IMR-90 (cell line): Measurements from ENCODE around the gene ZNF407. TPM values are rescaled to one million over a fixed set of nuclear protein-coding genes. Genes with fewer than 3 reads are reported as not detected.

Experiments used
- ATAC-seq: fragments of 200-7000 bp; cut with Tn5 transposase; 2 replicates; pipeline ENCODE4 v1.9.1; 2020; ENCODE audit warnings: low read depth, mild to moderate bottlenecking, moderate library complexity
- BruUV-seq: library from RNA; stranded (reverse); fragments of 400-500 nt; replicated peaks from 2 replicates; lab custom pipeline; 2021; lab: Mats Ljungman, UMichigan
- CTCF ChIA-PET: fragments of 300-600 bp; formaldehyde crosslinking; extraction: SDS; loops from one replicate; lab custom pipeline; 2021; ENCODE audit warnings: antibody characterized with exemption; lab: Yijun Ruan, JAX
- POLR2A ChIA-PET: fragments of 300-600 bp; sonication (Branson Sonifier 250); formaldehyde crosslinking; loops from one replicate; lab custom pipeline; 2022; ENCODE audit warnings: antibody characterized with exemption; ENCODE audit not compliant: unreplicated experiment; lab: Charles Lee
- DNase-seq: peaks from one replicate; pipeline ENCODE4 v3.0.0; 2013
- H2AFZ ChIP-seq: replicated peaks from 2 replicates; pipeline ENCODE3; 2013; ENCODE audit warnings: low read length, mild to moderate bottlenecking; ENCODE audit not compliant: poor library complexity
- H2AK5ac ChIP-seq: 2 replicates; pipeline ENCODE4 v1.6.1; 2013; ENCODE audit warnings: low read depth, low read length, inconsistent platforms
- H2AK9ac ChIP-seq: replicated peaks from 2 replicates; pipeline ENCODE3; 2013; ENCODE audit warnings: mild to moderate bottlenecking, low read depth, low read length, moderate library complexity; ENCODE audit not compliant: poor library complexity
- H2BK120ac ChIP-seq: 2 replicates; pipeline ENCODE4 v1.6.1; 2013; ENCODE audit warnings: low read depth, low read length, inconsistent platforms
- H2BK15ac ChIP-seq: 3 replicates; pipeline ENCODE4 v1.6.1; 2013; ENCODE audit warnings: low read depth, low read length, inconsistent platforms
- H2BK20ac ChIP-seq: 2 replicates; pipeline ENCODE4 v1.6.1; 2013; ENCODE audit warnings: low read depth, mild to moderate bottlenecking, inconsistent platforms, low read length, moderate library complexity
- H2BK5ac ChIP-seq: 2 replicates; pipeline ENCODE4 v1.6.1; 2013; ENCODE audit warnings: mild to moderate bottlenecking, low read depth, low read length, inconsistent platforms; ENCODE audit not compliant: poor library complexity, severe bottlenecking
- H3K14ac ChIP-seq: replicated peaks from 2 replicates; pipeline ENCODE4 v1.6.1; 2013; ENCODE audit warnings: low read depth, low read length, inconsistent platforms
- H3K18ac ChIP-seq: 2 replicates; pipeline ENCODE4 v1.6.1; 2013; ENCODE audit warnings: low read depth, low read length, control low read depth
- H3K23ac ChIP-seq: 2 replicates; pipeline ENCODE4 v1.6.1; 2013; ENCODE audit warnings: low read depth, low read length, inconsistent platforms
- H3K27ac ChIP-seq: 2 replicates; pipeline ENCODE4 v1.5.1; 2013; ENCODE audit warnings: mild to moderate bottlenecking, control low read depth, low read length; ENCODE audit not compliant: insufficient read depth
- H3K27me3 ChIP-seq: 2 replicates; pipeline ENCODE4 v1.6.1; 2013; ENCODE audit warnings: low read length; ENCODE audit not compliant: control insufficient read depth, insufficient read depth
- H3K36me3 ChIP-seq: 2 replicates; pipeline ENCODE4 v1.6.1; 2013; ENCODE audit warnings: low read length, mixed read lengths; ENCODE audit not compliant: control insufficient read depth, insufficient read depth
- H3K4ac ChIP-seq: 2 replicates; pipeline ENCODE4 v1.6.1; 2013; ENCODE audit warnings: low read depth, low read length, inconsistent platforms
- H3K4me1 ChIP-seq: 2 replicates; pipeline ENCODE4 v1.6.1; 2013; ENCODE audit warnings: low read length, mixed read lengths; ENCODE audit not compliant: control insufficient read depth, insufficient read depth
- H3K4me2 ChIP-seq: 2 replicates; pipeline ENCODE4 v1.6.1; 2013; ENCODE audit warnings: low read depth, mild to moderate bottlenecking, control low read depth, low read length, moderate library complexity
- H3K4me3 ChIP-seq: 2 replicates; pipeline ENCODE4 v1.5.1; 2013; ENCODE audit warnings: low read depth, mild to moderate bottlenecking, control low read depth, low read length, moderate library complexity; ENCODE audit not compliant: insufficient read depth
- H3K56ac ChIP-seq: 2 replicates; pipeline ENCODE4 v1.6.1; 2013; ENCODE audit warnings: low read length, inconsistent platforms; ENCODE audit not compliant: insufficient read depth; ENCODE audit errors: extremely low read depth
- H3K79me1 ChIP-seq, 2 experiments: 2 replicates each; pipeline ENCODE4 v1.6.1; 2013; ENCODE audit warnings: low read length in 2 of 2, inconsistent platforms in 1 of 2, low read depth in 1 of 2
- H3K9ac ChIP-seq: 2 replicates; pipeline ENCODE4 v1.6.1; 2013; ENCODE audit warnings: low read depth, low read length, control low read depth
- H3K9me1 ChIP-seq: 2 replicates; pipeline ENCODE4 v1.6.1; 2013; ENCODE audit warnings: low read length, inconsistent platforms; ENCODE audit not compliant: insufficient read depth
- H3K9me3 ChIP-seq: 2 replicates; pipeline ENCODE4 v1.6.1; 2013; ENCODE audit warnings: low read length; ENCODE audit not compliant: control insufficient read depth, insufficient read depth
- H4K20me1 ChIP-seq: 2 replicates; pipeline ENCODE4 v1.6.1; 2013; ENCODE audit warnings: low read length, inconsistent platforms; ENCODE audit not compliant: insufficient read depth
- H4K5ac ChIP-seq: 2 replicates; pipeline ENCODE4 v1.6.1; 2013; ENCODE audit warnings: mild to moderate bottlenecking, low read depth, low read length, control low read depth
- H4K8ac ChIP-seq, 2 experiments: 2 replicates each; pipeline ENCODE4 v1.6.1; 2013; ENCODE audit warnings: low read depth in 2 of 2, low read length in 2 of 2, control low read depth in 1 of 2, inconsistent platforms in 1 of 2
- H4K91ac ChIP-seq: 2 replicates; pipeline ENCODE4 v1.6.1; 2013; ENCODE audit warnings: low read depth, low read length, inconsistent platforms; ENCODE audit not compliant: insufficient read depth
- BHLHE40 ChIP-seq: fragments of 150-350 bp; IDR thresholded peaks from 2 replicates; pipeline ENCODE4 v1.6.1; 2016; ENCODE audit warnings: mild to moderate bottlenecking, low read depth, low read length
- CEBPB ChIP-seq: IDR thresholded peaks from 2 replicates; pipeline ENCODE4 v1.6.1; 2012; ENCODE audit warnings: low read depth, low read length, improper control_type of control experiment
- CHD1 ChIP-seq: IDR thresholded peaks from 2 replicates; pipeline ENCODE4 v1.6.1; 2012; ENCODE audit warnings: low read depth, low read length, improper control_type of control experiment
- FOS ChIP-seq: fragments of 150-350 bp; IDR thresholded peaks from 2 replicates; pipeline ENCODE4 v1.6.1; 2016; ENCODE audit warnings: low read depth, low read length
- MAFK ChIP-seq: IDR thresholded peaks from 2 replicates; pipeline ENCODE4 v1.6.1; 2012; ENCODE audit warnings: low read depth, low read length, improper control_type of control experiment
- MAZ ChIP-seq: IDR thresholded peaks from 2 replicates; pipeline ENCODE4 v1.6.1; 2012; ENCODE audit warnings: low read depth, mild to moderate bottlenecking, low read length, improper control_type of control experiment, moderate library complexity, borderline replicate concordance
- MXI1 ChIP-seq: IDR thresholded peaks from 2 replicates; pipeline ENCODE4 v1.6.1; 2012; ENCODE audit warnings: low read depth, mild to moderate bottlenecking, low read length, moderate library complexity, borderline replicate concordance
- NFE2L2 ChIP-seq: fragments of 150-350 bp; IDR thresholded peaks from 2 replicates; pipeline ENCODE4 v1.6.1; 2016; ENCODE audit warnings: low read depth, mild to moderate bottlenecking, low read length
- POLR2A ChIP-seq: IDR thresholded peaks from 2 replicates; pipeline ENCODE4 v1.6.1; 2012; ENCODE audit warnings: mild to moderate bottlenecking, low read depth, low read length
- RAD21 ChIP-seq: IDR thresholded peaks from 2 replicates; pipeline ENCODE4 v1.6.1; 2012; ENCODE audit warnings: low read length, improper control_type of control experiment
- RCOR1 ChIP-seq: IDR thresholded peaks from 2 replicates; pipeline ENCODE4 v1.6.1; 2012; ENCODE audit warnings: mild to moderate bottlenecking, low read length, improper control_type of control experiment; ENCODE audit not compliant: insufficient replicate concordance
- RFX5 ChIP-seq: IDR thresholded peaks from 2 replicates; pipeline ENCODE4 v1.8.0; 2012; ENCODE audit warnings: low read depth, mild to moderate bottlenecking, low read length, moderate library complexity
- SMC3 ChIP-seq: fragments of 150-350 bp; IDR thresholded peaks from 2 replicates; pipeline ENCODE4 v1.6.1; 2016; ENCODE audit warnings: low read depth, mild to moderate bottlenecking, antibody characterized with exemption, low read length, moderate library complexity
- WGBS, 2 experiments: methylation state at CpG; one replicate each; pipeline versions ENCODE4 v1.1.5 to v1.1.7; 2013; ENCODE audit warnings: missing lambda C conversion rate in 2 of 2; ENCODE audit not compliant: insufficient read length in 1 of 2; ENCODE audit errors: extremely low coverage in 2 of 2; 5-methylcytosine and 5-hydroxymethylcytosine counted together
- dilution Hi-C: fragments of 300-500 bp; cut with HindIII; formaldehyde crosslinking; loops from one replicate; pipeline ENCODE4 v1.14.3; 2018; ENCODE audit warnings: low sequenced_read_pairs; ENCODE audit not compliant: unreplicated experiment
- in situ Hi-C: fragments of 300-500 bp; cut with MboI; formaldehyde crosslinking; loops from 3 replicates; pipeline ENCODE4 v1.14.3; 2019; ENCODE audit warnings: low sequenced_read_pairs, inconsistent platforms, mixed read lengths
- intact Hi-C: fragments of 100-400 bp; cut with micrococcal nuclease; formaldehyde crosslinking; loops from 2 replicates; pipeline ENCODE4 v1.10.0; 2022
- polyA plus RNA-seq, 3 experiments: library from polyadenylated mRNA; depleted of rRNA; stranded (reverse); fragments of >200 nt; gene quantifications; 2 replicates each; pipeline ENCODE4 v1.2.3, GENCODE V29; 2012; ENCODE audit warnings: low replicate concordance in 1 of 3
- total RNA-seq: library from RNA; depleted of rRNA; stranded (reverse); fragments of >200 nt; gene quantifications from 2 replicates; pipeline ENCODE4 v1.2.3, GENCODE V29; 2012
- TF ChIP-seq, protein P1 (sequence below): fragments of 150-350 bp; IDR thresholded peaks from 2 replicates; pipeline ENCODE4 v1.6.1; 2017; ENCODE audit warnings: mild to moderate bottlenecking, antibody characterized with exemption, low read length, low read depth
- TF ChIP-seq, protein P2 (sequence below): fragments of 150-350 bp; IDR thresholded peaks from 2 replicates; pipeline ENCODE4 v1.6.1; 2016; ENCODE audit warnings: low read depth, mild to moderate bottlenecking, low read length, moderate library complexity, borderline replicate concordance
- TF ChIP-seq, protein P3 (sequence below): conservative IDR thresholded peaks from 2 replicates; pipeline ENCODE4 v1.5.1; 2012; ENCODE audit warnings: mild to moderate bottlenecking, low read depth, low read length, improper control_type of control experiment

The ZNF407 gene
- total and polyA plus RNA-seq, 2 of the 4 experiments (the other 2 are of a cell fraction), result 3.1 to 20.1 TPM

DNA sequence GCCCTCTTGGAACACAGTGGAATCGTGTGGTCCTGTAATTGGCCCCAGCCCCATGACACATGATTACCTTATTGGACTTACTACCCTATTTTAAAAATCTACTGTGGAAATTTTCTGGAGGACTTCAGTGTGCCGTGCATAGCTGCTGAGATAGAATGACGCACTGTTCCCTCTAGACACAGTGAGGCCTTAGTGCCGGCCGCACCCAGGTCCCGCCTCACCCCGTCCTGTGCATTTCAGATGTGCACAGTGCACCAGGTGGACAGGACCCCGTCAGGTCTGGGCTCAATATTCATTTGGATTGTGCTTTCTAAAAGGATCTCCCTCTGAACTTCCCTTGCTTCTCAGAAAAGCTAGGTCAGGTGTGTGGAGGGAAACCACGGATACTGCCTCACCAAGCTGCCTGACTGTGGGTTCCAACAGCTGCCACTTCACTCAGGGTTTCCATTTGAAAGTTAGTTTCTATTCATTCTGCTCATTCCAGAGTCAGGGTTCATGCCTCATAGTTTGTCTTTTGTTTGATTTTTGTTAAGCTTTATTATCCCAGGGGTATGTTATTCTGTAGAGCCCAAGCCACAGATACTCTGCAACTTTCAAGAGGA, 455.5 kb downstream of the ZNF407 start:
- no CpG with 5 or more reads among the region's 9 CpGs for WGBS, 2 experiments
- BruUV-seq, result no TSS peak
- Histone ChIP-seq H2AK9ac (no peak overlapping the region), H3K14ac (no peak overlapping the region), H2AFZ (no peak overlapping the region), H4K20me1 (no peaks in the 10 kb centered on the region), H2BK120ac (no peak overlapping the region), H4K91ac (no peak overlapping the region), H2AK5ac (no peak overlapping the region), H3K9me3 (no peaks in the 10 kb centered on the region; the same call in 1 of the 2 replicates), H3K27me3 (no peaks in the 10 kb centered on the region), H3K4me1 (no peaks in the 10 kb centered on the region; the same call in 1 of the 2 replicates), H3K27ac (no peak overlapping the region), H3K36me3 (no peaks in the 10 kb centered on the region), H3K4me3 (no peak overlapping the region), H3K18ac (no peak overlapping the region), H2BK5ac (no peak overlapping the region), H3K9me1 (peaks cover 4% of the 10 kb centered on the region; the same call in 1 of the 2 replicates), H2BK15ac (no peak overlapping the region), H3K56ac (no peak overlapping the region), H3K79me1 (no peaks in the 10 kb centered on the region), H4K8ac (no peak overlapping the region), H3K9ac (no peak overlapping the region), H3K23ac (no peak overlapping the region; the same call in 1 of the 2 replicates), H4K5ac (no peak overlapping the region), H2BK20ac (no peak overlapping the region), H3K4me2 (no peak overlapping the region), H3K4ac (no peak overlapping the region)
- no peak for DNase-seq
- CTCF ChIA-PET, result no interaction called here
- TF ChIP-seq, protein P1, sequence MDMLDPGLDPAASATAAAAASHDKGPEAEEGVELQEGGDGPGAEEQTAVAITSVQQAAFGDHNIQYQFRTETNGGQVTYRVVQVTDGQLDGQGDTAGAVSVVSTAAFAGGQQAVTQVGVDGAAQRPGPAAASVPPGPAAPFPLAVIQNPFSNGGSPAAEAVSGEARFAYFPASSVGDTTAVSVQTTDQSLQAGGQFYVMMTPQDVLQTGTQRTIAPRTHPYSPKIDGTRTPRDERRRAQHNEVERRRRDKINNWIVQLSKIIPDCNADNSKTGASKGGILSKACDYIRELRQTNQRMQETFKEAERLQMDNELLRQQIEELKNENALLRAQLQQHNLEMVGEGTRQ, result no peak
- TF ChIP-seq, protein P2, sequence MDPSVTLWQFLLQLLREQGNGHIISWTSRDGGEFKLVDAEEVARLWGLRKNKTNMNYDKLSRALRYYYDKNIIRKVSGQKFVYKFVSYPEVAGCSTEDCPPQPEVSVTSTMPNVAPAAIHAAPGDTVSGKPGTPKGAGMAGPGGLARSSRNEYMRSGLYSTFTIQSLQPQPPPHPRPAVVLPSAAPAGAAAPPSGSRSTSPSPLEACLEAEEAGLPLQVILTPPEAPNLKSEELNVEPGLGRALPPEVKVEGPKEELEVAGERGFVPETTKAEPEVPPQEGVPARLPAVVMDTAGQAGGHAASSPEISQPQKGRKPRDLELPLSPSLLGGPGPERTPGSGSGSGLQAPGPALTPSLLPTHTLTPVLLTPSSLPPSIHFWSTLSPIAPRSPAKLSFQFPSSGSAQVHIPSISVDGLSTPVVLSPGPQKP, result no peak
- TF ChIP-seq RAD21 (no peak), FOS (no peak), SMC3 (no peak), RFX5 (no peak), CHD1 (no peak), POLR2A (no peak), RCOR1 (no peak), NFE2L2 (no peak), MXI1 (no peak), MAFK (no peak), BHLHE40 (no peak), MAZ (no peak), CEBPB (no peak)
- TF ChIP-seq, protein P3, sequence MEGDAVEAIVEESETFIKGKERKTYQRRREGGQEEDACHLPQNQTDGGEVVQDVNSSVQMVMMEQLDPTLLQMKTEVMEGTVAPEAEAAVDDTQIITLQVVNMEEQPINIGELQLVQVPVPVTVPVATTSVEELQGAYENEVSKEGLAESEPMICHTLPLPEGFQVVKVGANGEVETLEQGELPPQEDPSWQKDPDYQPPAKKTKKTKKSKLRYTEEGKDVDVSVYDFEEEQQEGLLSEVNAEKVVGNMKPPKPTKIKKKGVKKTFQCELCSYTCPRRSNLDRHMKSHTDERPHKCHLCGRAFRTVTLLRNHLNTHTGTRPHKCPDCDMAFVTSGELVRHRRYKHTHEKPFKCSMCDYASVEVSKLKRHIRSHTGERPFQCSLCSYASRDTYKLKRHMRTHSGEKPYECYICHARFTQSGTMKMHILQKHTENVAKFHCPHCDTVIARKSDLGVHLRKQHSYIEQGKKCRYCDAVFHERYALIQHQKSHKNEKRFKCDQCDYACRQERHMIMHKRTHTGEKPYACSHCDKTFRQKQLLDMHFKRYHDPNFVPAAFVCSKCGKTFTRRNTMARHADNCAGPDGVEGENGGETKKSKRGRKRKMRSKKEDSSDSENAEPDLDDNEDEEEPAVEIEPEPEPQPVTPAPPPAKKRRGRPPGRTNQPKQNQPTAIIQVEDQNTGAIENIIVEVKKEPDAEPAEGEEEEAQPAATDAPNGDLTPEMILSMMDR, result no peak
- in situ Hi-C loops, result no loop called here
- intact Hi-C loops, result no loop called here
- dilution Hi-C loops, result no loop called here
- POLR2A ChIA-PET, result no interaction called here
- peak; percentile 14; the same call in 1 of the 2 replicates for ATAC-seq
